Pulmonary artery endothelial cell (primary cell): Measurements from ENCODE around the gene APOF. TPM values are rescaled to one million over a fixed set of nuclear protein-coding genes. Genes with fewer than 3 reads are reported as not detected.
"Not testable (repeated sequence)": the region's sequence is repeated elsewhere in the genome, so short reads cannot be mapped to it uniquely, and the experiment has no call there.

Source experiments
- DNase-seq: peaks from one replicate; pipeline ENCODE4 v3.0.0-alpha.2; 2011; ENCODE audit warnings: low read depth, low spot score
- total RNA-seq: library from RNA; depleted of rRNA; stranded (reverse); fragments of >200 nt; gene quantifications from 2 replicates; pipeline ENCODE4 v1.2.3, GENCODE V29; 2014

Gene APOF
- total RNA-seq, 1 donor from 2014 or later, result not detected

DNA sequence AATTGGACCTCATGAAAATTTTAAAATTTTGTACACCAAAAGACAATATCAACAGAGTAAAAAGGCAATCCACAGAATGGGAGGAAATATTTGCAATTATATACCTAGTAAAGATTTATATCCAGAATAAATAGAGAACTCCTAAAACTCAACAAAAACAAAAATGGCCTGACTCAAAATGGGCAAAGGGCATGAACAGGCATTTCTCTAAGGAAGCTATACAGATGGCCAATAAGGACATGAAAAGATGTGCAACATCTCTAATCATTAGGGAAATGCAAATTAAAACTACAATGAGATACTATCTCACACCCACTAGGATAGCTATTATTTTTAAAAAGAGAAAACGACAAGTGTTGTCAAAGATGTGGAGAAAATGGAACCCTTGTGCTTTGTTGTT, 10.9 kb upstream of the APOF start:
- no peak for DNase-seq

DNA sequence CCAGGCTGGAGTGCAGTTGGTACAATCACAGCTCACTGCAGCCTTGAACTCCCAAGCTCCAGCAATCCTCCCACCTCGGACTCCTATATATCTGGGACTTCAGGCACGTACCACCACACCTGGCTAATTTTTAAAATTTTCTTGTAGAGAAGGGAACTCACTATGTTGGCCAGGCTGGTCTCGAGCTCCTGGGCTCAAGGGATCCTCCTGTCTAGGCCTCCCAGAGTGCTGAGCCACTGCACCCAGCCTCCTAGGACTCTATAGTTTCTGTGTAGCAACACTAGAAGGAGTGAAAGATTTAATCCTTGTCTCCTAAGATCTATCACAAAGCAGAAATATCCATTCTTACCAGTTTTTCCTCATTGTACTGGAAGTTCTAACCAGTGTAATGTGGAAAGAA, 4.3 kb upstream of the APOF start:
- DNase-seq, result no peak

DNA sequence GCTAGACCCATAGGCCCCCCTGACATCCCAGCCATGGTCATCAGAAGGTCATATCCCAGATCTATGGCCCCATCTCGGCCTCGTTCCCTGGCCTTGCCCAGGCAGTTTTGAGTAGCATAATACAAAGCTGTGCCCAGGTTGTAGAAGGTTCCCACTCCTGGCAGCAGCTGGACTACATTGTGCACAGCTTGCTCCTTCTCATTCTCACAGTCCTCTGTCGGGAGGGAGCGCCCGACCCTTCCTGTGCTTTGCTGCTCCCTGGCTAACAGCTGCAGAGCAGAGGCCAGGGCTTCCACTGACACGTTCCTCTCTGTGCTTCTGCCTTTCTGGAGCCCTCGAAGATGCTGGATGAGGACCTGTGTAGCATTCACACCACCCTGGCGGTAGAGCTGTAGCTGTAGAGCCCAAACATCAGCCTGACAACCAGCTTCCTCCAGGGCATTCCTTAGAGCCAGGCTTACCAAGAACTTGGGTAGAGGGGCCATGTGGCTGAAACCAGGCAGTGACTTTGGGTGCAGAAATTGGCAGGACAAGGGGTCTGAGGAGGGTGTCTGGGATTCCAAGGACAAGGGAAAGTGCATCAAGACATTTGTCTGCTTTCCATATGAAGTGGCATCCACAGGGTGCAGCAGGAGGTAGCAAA, 1.0 kb downstream of the APOF start:
- DNase-seq, result no peak

DNA sequence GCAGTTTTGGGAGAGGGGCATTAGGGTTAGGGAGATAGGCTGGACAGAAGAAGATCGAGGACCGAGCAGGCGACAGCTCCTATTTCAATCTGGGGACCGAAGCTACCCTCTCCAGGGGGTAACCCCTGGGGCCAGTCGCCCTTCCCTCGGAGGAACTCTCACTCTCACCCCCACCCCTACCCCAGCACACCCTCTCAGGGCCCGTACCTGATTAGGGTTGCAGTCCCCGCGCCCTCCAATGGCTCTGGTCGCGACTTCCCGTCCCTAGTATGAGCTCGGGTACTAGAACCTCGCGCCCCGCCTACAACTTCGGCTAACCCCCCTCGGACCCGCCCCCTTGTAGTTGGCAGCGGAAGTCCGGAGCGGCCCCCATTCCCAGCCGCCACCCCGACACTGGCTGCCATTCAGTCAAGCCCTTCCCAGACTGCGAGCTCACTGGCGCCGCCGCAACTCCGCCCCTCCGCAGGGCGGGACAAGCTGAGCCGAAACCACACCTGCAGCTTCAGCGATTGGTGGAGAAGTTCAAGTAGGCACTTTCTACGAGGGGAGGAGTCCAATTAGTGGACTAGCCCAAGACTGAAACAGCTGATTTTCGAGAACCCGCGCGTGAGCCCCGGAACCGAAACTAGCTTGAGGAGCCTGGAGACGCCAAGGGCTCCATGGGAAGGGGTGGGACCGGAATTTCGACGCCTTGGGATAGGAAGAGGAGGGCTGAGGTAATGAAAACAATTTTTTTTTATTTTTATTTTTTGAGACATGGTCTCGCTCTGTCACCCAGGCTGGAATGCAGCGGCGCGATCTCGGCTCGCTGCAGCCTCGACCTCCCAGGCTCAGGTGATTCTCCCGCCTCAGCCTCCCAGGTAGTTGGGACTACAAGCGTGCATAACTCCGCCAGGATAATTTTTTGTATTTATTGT, 2.5 kb downstream of the APOF start, which contains the start of gene STAT2:
STAT2 (minus strand) TSS at position 257 of the 917 bp plus-strand sequence. CDS start 3,536 bp downstream, outside the sequence.
- DNase-seq, result peak; percentile 99

DNA sequence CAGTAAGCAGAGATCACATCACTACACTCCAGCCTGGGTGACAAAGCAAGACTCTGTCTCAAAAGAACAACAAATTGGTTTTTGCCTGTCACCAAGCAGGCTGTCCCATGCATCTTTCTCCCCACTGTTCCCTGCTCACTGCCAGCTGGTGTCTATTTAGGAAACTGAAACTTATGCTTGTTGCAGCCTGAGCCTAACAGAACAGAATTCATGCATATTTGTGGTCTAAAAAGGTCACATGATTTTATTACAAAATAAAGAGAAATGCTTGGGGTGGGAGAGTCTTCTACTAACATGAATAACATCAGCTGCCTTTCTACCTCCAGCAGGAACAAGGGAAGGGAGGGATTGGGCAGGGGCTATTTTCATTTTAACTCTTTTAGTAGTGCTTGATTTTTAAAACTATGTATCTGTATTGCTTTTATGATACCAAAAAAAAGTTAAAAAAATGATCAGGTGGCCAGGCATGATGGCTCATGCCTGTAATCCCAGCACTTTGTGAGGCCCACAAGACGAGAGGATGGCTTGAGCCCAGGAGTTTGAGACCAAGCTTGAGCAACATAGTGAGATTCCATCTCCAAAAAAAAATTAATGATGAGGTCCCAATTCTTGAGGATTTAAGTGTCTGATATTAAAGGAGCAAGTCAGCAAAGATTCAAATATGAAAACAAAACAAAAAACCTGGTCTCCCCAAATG, 3.7 kb downstream of the APOF start:
- no peak for DNase-seq

DNA sequence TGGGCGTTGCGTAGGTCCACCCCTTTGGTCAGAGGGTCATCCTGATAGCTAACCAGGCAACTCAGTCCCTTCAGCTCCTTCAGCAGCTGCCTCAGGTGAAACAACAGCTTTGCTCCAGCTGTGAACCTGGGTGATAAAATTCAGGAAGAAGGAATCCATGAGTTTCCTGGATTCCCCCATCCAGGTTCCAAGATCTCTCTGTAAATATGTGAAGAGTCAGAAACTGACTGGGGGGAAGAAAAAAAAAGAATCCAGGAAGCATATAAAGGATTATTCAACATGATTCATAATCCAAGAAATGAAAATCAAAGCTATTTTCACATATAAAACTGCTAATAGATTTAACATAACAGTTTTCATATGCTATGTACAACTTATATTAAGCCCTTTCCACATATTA, 11.3 kb downstream of the APOF start:
- no peak for DNase-seq

DNA sequence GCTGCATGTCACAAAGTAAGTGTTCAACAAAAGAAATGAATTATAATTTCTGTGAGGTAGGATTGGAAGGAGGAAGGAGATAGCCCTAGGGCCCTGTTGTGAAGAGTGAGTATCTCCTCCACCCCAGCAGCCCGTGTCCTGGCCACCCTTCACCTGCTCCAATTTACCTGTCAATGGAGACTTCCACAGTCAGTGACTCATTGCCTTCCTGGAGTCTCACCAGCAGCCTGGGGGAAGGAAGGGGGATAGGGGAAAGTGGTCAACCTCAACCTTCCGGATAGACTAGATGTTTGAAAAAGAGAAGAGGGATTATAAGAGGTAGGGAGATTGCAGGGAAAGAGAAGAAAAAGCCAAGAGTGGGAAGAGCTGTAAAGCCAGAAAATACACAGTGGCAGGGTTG, 12.0 kb downstream of the APOF start:
- no peak for DNase-seq

DNA sequence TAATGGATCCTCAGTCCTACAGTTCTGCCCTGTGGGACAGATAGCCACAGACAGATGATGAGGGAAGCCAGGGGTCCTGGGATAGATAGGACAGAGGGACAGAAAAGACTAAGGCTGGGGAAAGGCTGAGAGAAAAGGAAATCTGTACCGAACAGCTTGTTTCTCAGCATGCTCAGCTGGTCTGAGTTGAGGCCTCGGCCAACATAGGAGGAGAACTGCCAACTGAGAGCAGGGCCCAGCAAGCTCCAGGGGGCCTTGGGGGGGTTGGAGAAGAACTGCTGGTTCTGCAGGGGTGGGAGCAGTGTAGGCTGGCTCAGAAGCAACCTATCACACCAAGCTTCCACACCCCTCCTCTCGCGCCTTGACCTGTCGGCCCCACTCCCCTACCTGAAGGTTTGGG, 13.9 kb downstream of the APOF start:
- no peak for DNase-seq

DNA sequence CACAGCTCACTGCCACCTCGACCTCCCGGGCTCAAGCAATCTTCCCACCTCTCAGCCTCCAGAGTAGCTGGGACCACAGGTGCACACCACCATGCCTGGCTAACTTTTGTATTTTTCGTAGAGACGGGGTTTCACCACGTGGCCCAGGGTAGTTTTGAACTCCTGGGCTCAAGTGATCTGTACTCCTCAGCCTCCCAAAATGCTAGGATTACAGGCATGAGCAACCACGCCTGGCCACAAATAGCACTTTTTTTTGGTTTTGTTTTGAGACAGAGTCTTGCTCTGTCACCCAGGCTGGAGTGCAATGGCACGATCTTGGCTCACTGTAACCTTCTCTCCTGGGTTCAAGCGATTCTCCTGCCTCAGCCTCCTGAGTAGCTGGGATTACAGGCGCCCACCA, 15.4 kb downstream of the APOF start:
- not testable (repeated sequence) for DNase-seq

DNA sequence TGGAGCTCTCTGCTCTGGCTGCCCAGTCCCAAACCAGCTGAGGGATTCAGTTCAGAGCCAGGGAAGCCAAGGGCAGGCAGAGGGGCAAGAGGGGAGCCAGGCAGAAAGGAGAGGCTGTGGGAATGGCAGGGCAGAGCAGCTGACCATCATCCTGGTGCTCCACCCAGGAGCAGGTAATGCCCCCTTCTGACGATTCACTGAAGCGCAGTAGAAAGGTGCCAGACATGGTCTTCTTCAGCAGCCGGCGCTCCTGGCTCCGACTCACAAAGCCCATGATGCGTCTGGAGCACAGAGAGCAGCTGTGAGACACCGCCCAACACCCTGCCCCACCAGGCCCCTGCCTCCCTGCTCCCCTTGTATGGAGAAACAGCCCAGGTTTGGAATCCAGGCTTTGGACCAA, 16.0 kb downstream of the APOF start:
- no peak for DNase-seq

DNA sequence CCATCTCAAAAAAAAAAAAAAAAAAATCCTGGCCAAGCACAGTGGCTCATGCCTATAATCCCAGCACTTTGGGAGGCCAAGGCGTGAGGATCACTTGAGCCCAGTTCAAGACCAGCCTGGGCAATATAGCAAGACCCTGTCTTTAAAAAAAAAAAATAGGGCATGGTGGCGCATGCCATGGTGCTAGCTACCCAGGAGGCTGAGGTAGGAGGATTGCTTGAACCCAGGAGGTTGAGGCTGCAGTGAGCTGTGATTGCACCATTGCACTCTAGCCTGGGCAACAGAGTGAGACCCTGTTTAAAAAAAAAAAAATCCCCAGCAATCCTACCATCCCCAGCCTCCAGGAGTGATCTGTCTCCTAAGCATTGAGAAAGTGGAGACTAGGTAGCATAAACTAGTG, 20.4 kb downstream of the APOF start:
- DNase-seq, result not testable (repeated sequence)

DNA sequence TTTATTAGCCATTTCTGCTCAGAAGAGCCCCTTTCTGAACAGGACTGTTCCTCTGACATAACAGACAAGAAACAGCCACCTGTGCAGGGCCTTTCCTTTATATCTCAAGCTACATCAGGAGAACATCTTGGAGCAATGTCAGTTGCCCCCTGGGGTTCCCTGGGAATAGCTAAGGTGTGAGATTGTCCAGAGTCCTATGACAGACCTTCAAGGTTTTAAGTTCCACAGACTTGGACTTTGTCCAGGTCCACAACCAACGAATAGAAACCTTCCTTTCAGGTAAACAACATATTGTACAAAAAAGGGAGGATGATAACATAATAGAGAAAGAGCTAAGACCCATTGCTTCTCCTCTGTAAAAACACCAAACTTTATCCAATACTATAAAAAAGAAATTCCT, 21.0 kb downstream of the APOF start:
- DNase-seq, result no peak

DNA sequence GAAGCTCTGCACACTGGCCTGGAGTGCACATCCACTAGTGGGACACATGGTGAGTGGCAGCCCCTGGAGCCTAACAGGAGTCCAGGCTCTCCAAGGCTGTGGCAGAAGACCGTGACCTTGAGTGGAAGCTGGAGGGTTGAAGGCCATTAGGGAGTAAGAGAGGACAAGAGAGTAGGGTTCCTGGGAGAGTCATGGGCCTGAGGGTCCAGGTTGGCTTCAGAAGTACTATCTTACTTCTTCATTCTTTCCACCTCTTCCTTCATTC, 23.6 kb downstream of the APOF start:
- DNase-seq, result no peak

DNA sequence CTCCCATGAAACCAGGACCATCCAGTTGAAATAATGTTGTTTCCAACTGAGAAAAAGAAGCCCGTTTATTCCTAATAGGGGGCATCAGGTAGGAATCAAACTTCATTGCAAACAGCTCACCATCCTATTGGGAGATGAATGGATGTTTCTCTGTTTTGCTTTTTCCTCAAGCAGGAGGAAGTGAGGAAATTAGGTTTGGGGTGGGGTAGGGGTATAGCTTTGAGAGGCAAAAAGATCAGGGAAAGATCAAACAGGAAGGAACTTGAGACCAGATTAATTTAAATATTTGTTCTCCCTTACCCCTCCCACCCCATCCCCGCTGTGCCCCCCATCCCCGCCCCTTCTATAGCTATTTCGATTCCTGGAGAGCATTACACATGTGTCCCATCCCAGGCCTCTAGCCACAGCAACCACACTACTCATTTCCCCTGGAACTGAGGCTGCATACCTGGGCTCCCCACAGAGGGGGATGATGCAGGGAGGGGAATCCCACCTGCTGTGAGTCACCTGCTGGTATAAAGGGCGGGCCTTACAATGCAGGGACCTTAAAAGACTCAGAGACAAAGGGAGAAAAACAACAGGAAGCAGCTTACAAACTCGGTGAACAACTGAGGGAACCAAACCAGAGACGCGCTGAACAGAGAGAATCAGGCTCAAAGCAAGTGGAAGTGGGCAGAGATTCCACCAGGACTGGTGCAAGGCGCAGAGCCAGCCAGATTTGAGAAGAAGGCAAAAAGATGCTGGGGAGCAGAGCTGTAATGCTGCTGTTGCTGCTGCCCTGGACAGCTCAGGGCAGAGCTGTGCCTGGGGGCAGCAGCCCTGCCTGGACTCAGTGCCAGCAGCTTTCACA, 24.1 kb downstream of the APOF start, which contains the start of gene IL23A:
IL23A (plus strand) TSS at position 577 of the 850 bp plus-strand sequence; CDS start at position 738, 161 bp downstream.
- DNase-seq, result no peak

DNA sequence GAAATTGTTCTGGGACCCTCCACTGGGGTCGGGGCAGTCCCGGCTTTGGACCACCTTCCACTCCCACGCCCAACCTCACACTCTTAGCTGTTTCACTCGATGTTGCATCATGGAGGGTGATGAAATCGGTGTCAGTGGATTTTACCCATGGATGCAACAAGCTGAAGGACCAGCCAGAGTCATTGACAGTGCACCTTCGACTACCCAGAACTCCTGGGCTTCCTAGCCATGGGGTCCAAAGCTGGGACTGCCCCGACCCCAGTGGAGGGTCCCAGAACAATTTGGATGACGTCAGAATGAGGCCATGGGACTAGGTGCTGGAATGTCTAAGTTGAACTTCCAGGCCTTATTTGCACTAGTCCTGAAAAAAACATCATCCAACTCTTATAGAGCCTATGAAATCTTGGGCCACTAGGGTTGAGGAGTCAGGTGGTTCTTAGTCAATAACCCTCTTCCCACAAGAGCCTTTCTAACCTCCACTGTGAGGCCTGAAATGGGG, 24.9 kb downstream of the APOF start:
- DNase-seq, result no peak

DNA sequence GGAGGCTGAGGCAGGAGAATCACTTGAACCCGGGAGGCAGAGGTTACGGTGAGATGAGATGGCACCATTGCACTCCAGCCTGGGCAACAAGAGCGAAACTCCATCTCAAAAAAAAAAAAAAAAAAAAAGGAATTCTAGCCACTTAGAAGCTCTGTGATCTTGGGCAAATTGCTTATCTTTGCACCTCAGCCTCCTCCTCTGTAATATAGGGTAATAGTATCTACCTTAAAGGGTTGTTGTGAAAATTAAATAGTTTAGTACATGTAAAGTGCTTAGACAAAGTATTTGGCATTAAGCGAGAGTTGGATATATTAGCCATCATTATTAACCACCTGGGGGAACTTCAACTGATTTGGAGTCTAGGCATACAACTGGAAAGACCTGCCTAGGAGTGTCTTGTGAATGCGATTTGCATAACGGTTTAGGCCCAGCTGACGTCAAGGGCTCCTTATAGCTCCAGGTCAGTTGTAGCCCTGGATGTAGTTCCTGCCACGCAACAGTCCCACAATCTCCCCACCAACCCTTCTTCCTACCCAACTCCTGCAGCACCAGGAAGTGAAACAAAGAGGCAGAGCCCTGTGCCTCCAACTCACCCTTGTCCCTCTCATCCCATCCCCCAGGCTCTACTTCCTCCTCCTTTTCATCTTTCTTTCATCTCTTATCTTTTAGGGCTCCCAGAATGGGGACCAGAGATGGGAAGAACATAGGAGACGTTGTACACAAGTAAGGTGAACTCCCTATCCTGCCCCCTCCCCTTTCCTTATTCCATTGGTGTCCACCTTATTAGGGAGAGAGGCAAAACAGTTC, 26.1 kb downstream of the APOF start:
- DNase-seq, result no peak

DNA sequence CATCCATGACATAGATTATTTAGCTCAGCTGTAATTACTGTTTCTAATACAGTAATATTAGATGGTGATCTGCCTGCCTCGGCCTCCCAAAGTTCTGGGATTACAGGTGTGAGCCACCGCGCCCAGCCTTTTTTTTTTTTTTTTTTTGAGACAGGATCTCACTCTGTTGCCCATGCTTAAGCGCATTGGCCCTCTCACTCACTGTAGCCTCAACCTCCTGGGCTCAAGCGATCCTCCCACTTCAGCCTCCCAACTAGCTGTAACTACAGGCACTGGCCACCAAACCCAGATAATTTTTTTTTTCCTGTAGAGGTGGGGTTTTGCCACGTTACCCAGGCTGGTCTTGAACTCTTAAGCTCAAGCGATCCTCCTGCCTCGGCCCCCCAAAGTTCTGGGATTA, 27.1 kb downstream of the APOF start:
- not testable (repeated sequence) for DNase-seq

DNA sequence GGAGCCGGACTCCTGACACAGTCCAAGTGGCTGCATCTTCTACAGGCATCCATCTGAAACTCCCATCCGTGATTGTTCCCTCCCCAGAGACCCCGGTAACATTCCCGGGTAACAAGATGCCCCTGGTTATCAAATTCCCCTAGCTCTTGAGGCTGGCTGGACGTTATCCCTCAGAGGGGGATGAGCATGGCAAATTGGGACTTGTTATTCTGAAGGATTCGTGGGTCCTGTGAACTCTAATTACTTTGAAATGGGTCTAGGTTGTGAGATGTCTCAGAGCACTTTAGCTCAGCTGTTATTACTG, 28.2 kb downstream of the APOF start:
- no peak for DNase-seq

DNA sequence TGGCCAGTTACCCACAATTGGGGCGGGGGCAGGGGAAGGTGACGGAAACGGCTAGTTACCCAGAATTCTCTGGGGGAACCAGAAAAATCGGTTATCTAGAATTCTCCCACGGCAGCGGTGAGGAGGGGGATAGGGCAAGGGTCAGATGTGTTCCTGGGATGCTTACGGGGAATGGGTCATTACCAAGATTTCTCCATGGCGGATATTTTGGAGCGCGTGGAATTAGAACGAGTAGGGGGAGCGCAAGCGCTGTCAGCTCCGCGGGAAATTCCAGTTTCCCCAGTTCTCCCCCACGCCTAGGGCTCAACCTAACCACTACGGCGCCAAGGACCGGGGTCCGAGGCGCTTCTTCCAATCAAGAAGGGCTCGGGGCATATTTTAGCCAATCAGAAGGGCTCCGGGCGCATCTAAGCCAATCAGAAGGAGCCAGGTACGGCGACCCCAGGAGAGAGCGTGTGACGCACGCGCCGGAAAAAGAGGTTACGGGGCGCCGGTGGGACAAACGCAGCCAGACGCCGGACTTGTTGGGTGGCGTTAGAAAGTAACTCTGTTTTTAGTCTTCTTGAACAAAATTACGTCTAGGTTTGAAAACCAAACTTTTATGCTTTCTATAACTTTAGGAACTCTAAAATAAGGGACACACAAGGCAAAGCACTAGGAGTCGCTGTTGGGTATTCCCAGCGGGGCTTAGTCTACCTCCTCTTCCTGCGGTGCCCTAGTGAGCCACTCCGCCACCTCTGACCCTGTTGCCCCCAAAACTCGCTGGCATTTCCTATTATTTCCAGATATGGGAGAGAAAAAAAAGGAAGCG, 28.8 kb downstream of the APOF start, which contains the start of gene PAN2:
PAN2 (minus strand) TSS at position 322 of the 811 bp plus-strand sequence. CDS start 906 bp downstream, outside the sequence.
- DNase-seq, result peak; percentile 94
